Measurements from ENCODE around the gene GCN1.
A peak's percentile ranks its signal among the peaks of the same experiment; 100 is the strongest.

The GCN1 gene

GRCh38 chr12:120103371-120103770, 91.1 kb downstream of the GCN1 start:
- TF ChIP-seq CTCF (conservative IDR thresholded peaks at IDR 0.05) (no peak), ZFX (IDR thresholded peaks at IDR 0.05) (no peak)
- no peak overlapping the region for H3K27ac ChIP-seq

- no peak for TF ChIP-seq CTCF (conservative IDR thresholded peaks at IDR 0.05)
- no peak for TF ChIP-seq ZFX (IDR thresholded peaks at IDR 0.05)
Observed at GRCh38 chr12:120103044-120103338, 91.5 kb downstream of the GCN1 start.

GRCh38 chr12:120102189-120103043, 92.1 kb downstream of the GCN1 start:
- H3K27ac ChIP-seq: peak overlapping the region; percentile 85
- TF ChIP-seq CTCF (conservative IDR thresholded peaks at IDR 0.05) (no peak), ZFX (IDR thresholded peaks at IDR 0.05) (no peak)

More at GRCh38 chr12:120103044-120103338, 91.5 kb downstream of the GCN1 start:
- peak overlapping the region; percentile 85; the same call in 1 of the 2 replicates for H3K27ac ChIP-seq

GRCh38 chr12:120101617-120102016, 92.9 kb downstream of the GCN1 start:
- TF ChIP-seq CTCF (conservative IDR thresholded peaks at IDR 0.05) (no peak), ZFX (IDR thresholded peaks at IDR 0.05) (no peak)
- H3K27ac ChIP-seq: peak overlapping the region; percentile 85

GRCh38 chr12:120101182-120101581, 93.3 kb downstream of the GCN1 start:
- H3K27ac ChIP-seq: peak overlapping the region; percentile 85
- no peak for TF ChIP-seq CTCF (conservative IDR thresholded peaks at IDR 0.05)
- no peak for TF ChIP-seq ZFX (IDR thresholded peaks at IDR 0.05)

GRCh38 chr12:120100630-120101029, 93.9 kb downstream of the GCN1 start:
- H3K27ac ChIP-seq: peak overlapping the region; percentile 85
- TF ChIP-seq ZFX (IDR thresholded peaks at IDR 0.05): no peak
- TF ChIP-seq CTCF (conservative IDR thresholded peaks at IDR 0.05): no peak

GRCh38 chr12:120099738-120100137, 94.8 kb downstream of the GCN1 start:
- peak overlapping the region; percentile 85 for H3K27ac ChIP-seq
- no peak for TF ChIP-seq ZFX (IDR thresholded peaks at IDR 0.05)
- no peak for TF ChIP-seq CTCF (conservative IDR thresholded peaks at IDR 0.05)

All from C4-2B (cell line).